ENCODE measurements around the gene MOB1A.

MOB1A gene

GRCh38 chr2:74178211-74179062 is at the start of gene MOB1A:
Gene MOB1A, minus strand, starts transcription at chr2:74178879. Its CDS starts 205 bp downstream, at chr2:74178674.
- H2AFZ ChIP-seq (ENCODE audit: low read length, unreplicated experiment) = peak within 1 kb of the TSS; percentile 97
- H3K4me3 ChIP-seq (ENCODE audit: low read depth, low read length) = peak within 1 kb of the TSS; percentile 95

GRCh38 chr2:74227646-74228045 is 49.0 kb upstream of the MOB1A start:
- Histone ChIP-seq H3K36me3 (ENCODE audit: insufficient read depth, low read length) (no peaks in the 10 kb centered on the region), H2AFZ (ENCODE audit: low read length, unreplicated experiment) (no peak overlapping the region), H3K27me3 (ENCODE audit: insufficient read depth, low read length) (no peaks in the 10 kb centered on the region), H3K79me2 (ENCODE audit: control insufficient read depth, insufficient read depth, low read length, unreplicated experiment) (no peaks in the 10 kb centered on the region), H3K4me1 (ENCODE audit: control insufficient read depth, insufficient read depth, low read length, unreplicated experiment) (peaks cover 11% of the 10 kb centered on the region), H3K4me3 (ENCODE audit: low read depth, low read length) (no peak overlapping the region), H3K27ac (ENCODE audit: low read depth, low read length) (no peak overlapping the region)

More at GRCh38 chr2:74178211-74179062, at the start of gene MOB1A:
- Histone ChIP-seq H3K27ac (ENCODE audit: low read depth, low read length) (peak within 1 kb of the TSS; percentile 85), H3K27me3 (ENCODE audit: insufficient read depth, low read length) (no peaks in the 10 kb centered on the region), H3K79me2 (ENCODE audit: control insufficient read depth, insufficient read depth, low read length, unreplicated experiment) (peaks cover 46% of the 10 kb centered on the region), H3K36me3 (ENCODE audit: insufficient read depth, low read length) (no peaks in the 10 kb centered on the region), H3K4me1 (ENCODE audit: control insufficient read depth, insufficient read depth, low read length, unreplicated experiment) (peaks cover 6% of the 10 kb centered on the region)

- Histone ChIP-seq H3K4me3 (ENCODE audit: low read depth, low read length) (no peak overlapping the region), H2AFZ (ENCODE audit: low read length, unreplicated experiment) (no peak overlapping the region), H3K4me1 (ENCODE audit: control insufficient read depth, insufficient read depth, low read length, unreplicated experiment) (peaks cover 11% of the 10 kb centered on the region), H3K36me3 (ENCODE audit: insufficient read depth, low read length) (no peaks in the 10 kb centered on the region), H3K79me2 (ENCODE audit: control insufficient read depth, insufficient read depth, low read length, unreplicated experiment) (no peaks in the 10 kb centered on the region), H3K27ac (ENCODE audit: low read depth, low read length) (no peak overlapping the region), H3K27me3 (ENCODE audit: insufficient read depth, low read length) (no peaks in the 10 kb centered on the region)
Observed at GRCh38 chr2:74226648-74227213, 48.1 kb upstream of the MOB1A start.

GRCh38 chr2:74225698-74226459 is 47.2 kb upstream of the MOB1A start:
- Histone ChIP-seq H3K27ac (ENCODE audit: low read depth, low read length) (no peak overlapping the region), H3K27me3 (ENCODE audit: insufficient read depth, low read length) (no peaks in the 10 kb centered on the region), H3K36me3 (ENCODE audit: insufficient read depth, low read length) (no peaks in the 10 kb centered on the region), H3K4me3 (ENCODE audit: low read depth, low read length) (no peak overlapping the region), H3K4me1 (ENCODE audit: control insufficient read depth, insufficient read depth, low read length, unreplicated experiment) (peaks cover 11% of the 10 kb centered on the region), H2AFZ (ENCODE audit: low read length, unreplicated experiment) (no peak overlapping the region), H3K79me2 (ENCODE audit: control insufficient read depth, insufficient read depth, low read length, unreplicated experiment) (no peaks in the 10 kb centered on the region)

GRCh38 chr2:74223941-74224770 is 45.5 kb upstream of the MOB1A start:
- Histone ChIP-seq H2AFZ (ENCODE audit: low read length, unreplicated experiment) (no peak overlapping the region), H3K27ac (ENCODE audit: low read depth, low read length) (peak overlapping the region; percentile 59; the same call in 1 of the 2 replicates), H3K79me2 (ENCODE audit: control insufficient read depth, insufficient read depth, low read length, unreplicated experiment) (no peaks in the 10 kb centered on the region), H3K4me1 (ENCODE audit: control insufficient read depth, insufficient read depth, low read length, unreplicated experiment) (peaks cover 11% of the 10 kb centered on the region), H3K36me3 (ENCODE audit: insufficient read depth, low read length) (peaks cover 4% of the 10 kb centered on the region; the same call in 1 of the 2 replicates), H3K27me3 (ENCODE audit: insufficient read depth, low read length) (no peaks in the 10 kb centered on the region), H3K4me3 (ENCODE audit: low read depth, low read length) (no peak overlapping the region)

DNA sequence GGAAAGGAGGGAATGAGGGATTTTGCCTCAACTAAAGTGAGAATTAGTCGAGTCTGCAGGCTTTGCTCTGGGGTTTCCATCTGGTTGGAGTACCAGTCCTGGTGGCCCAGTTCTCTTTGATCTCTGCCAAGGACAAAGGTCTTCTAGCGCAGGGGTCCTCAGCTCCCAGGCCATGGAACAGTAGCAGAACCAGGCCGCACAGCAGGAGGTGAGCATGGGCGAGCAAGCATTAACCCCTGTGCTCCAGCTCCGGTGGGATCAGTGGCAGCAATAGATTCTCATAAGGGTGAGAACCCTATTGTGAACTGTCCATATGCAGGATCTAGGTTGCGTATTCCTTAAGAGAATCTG is 43.6 kb upstream of the MOB1A start:
- no peaks in the 10 kb centered on the region for H3K79me2 ChIP-seq (ENCODE audit: control insufficient read depth, insufficient read depth, low read length, unreplicated experiment)
- no peak overlapping the region for H3K27ac ChIP-seq (ENCODE audit: low read depth, low read length)
- H3K4me3 ChIP-seq (ENCODE audit: low read depth, low read length) = no peak overlapping the region
- peaks cover 4% of the 10 kb centered on the region; the same call in 1 of the 2 replicates for H3K36me3 ChIP-seq (ENCODE audit: insufficient read depth, low read length)
- no peak overlapping the region for H2AFZ ChIP-seq (ENCODE audit: low read length, unreplicated experiment)
- H3K27me3 ChIP-seq (ENCODE audit: insufficient read depth, low read length) = no peaks in the 10 kb centered on the region
- H3K4me1 ChIP-seq (ENCODE audit: control insufficient read depth, insufficient read depth, low read length, unreplicated experiment) = peaks cover 11% of the 10 kb centered on the region

GRCh38 chr2:74221604-74222299 is 43.1 kb upstream of the MOB1A start:
- Histone ChIP-seq H3K36me3 (ENCODE audit: insufficient read depth, low read length) (peaks cover 4% of the 10 kb centered on the region; the same call in 1 of the 2 replicates), H2AFZ (ENCODE audit: low read length, unreplicated experiment) (no peak overlapping the region), H3K4me1 (ENCODE audit: control insufficient read depth, insufficient read depth, low read length, unreplicated experiment) (peaks cover 11% of the 10 kb centered on the region), H3K27me3 (ENCODE audit: insufficient read depth, low read length) (no peaks in the 10 kb centered on the region), H3K4me3 (ENCODE audit: low read depth, low read length) (no peak overlapping the region), H3K79me2 (ENCODE audit: control insufficient read depth, insufficient read depth, low read length, unreplicated experiment) (no peaks in the 10 kb centered on the region), H3K27ac (ENCODE audit: low read depth, low read length) (no peak overlapping the region)

DNA sequence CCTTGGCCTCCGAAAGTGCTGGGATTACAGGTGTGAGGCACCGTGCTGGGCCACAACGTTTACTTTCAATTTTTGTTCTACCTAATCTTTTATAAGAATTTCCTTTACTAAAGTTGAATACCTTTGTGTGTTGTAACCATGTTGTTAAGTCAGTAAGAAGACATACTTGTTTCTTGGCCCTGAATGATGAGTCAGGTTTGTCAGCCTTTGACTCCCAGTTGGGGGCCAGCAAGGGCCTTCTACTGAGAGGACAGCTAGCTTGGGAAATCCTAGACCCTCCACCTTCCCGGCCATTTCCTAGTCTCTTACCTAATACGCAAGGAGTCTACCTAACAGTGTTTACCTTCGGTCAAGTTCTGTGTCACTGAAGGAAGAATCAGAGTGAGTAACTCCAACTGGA is 42.4 kb upstream of the MOB1A start:
- Histone ChIP-seq H3K27ac (ENCODE audit: low read depth, low read length) (no peak overlapping the region), H3K79me2 (ENCODE audit: control insufficient read depth, insufficient read depth, low read length, unreplicated experiment) (no peaks in the 10 kb centered on the region), H3K36me3 (ENCODE audit: insufficient read depth, low read length) (peaks cover 7% of the 10 kb centered on the region), H3K4me3 (ENCODE audit: low read depth, low read length) (no peak overlapping the region), H2AFZ (ENCODE audit: low read length, unreplicated experiment) (no peak overlapping the region), H3K27me3 (ENCODE audit: insufficient read depth, low read length) (no peaks in the 10 kb centered on the region), H3K4me1 (ENCODE audit: control insufficient read depth, insufficient read depth, low read length, unreplicated experiment) (peaks cover 11% of the 10 kb centered on the region)

DNA sequence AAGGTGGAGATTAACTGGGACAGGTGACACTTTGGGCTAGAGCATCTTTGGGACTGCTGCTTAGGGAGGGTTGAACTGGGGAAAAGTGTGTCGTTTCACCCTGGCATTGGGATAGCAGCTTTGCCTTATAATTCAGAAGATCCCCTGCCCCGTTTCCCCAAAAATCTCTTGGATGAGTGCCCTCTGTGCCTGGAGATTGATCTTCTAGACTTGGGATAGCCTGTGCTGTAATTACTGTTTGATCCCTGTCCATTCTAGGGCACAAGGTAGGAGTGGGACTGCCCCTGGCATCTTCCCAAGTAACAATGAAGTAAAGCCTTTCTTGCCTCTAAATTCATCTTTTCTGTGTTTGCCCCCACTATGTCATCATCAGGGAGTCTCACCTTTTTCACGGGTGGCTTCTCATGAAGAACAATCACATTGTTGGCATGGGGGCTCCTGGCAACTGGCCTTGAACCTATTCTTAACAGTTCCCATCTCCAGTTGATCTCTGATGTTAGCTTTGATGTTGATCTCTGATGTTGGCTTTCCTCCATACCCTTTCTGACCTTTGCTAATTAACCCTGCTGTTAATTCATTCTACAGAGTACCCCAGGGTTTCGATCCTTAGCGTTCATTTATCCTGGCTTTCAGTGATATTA is 41.3 kb upstream of the MOB1A start:
- Histone ChIP-seq H3K36me3 (ENCODE audit: insufficient read depth, low read length) (peaks cover 12% of the 10 kb centered on the region), H3K4me1 (ENCODE audit: control insufficient read depth, insufficient read depth, low read length, unreplicated experiment) (peaks cover 11% of the 10 kb centered on the region), H3K27ac (ENCODE audit: low read depth, low read length) (no peak overlapping the region), H3K27me3 (ENCODE audit: insufficient read depth, low read length) (no peaks in the 10 kb centered on the region), H2AFZ (ENCODE audit: low read length, unreplicated experiment) (no peak overlapping the region), H3K79me2 (ENCODE audit: control insufficient read depth, insufficient read depth, low read length, unreplicated experiment) (no peaks in the 10 kb centered on the region), H3K4me3 (ENCODE audit: low read depth, low read length) (no peak overlapping the region)
